SK-N-SH (cell line): ENCODE measurements around the gene CHRM5. TPM values are rescaled to one million over a fixed set of nuclear protein-coding genes. Genes with fewer than 3 reads are reported as not detected.

ENCODE experiments used
- CTCF ChIA-PET: fragments of 300-600, 350-600 bp; formaldehyde crosslinking; extraction: SDS; loops from one replicate; lab custom pipeline; 2021; lab: Yijun Ruan, JAX
- POLR2A ChIA-PET: fragments of 350-600 bp; sonication (Branson Sonifier 250); formaldehyde crosslinking; extraction: SDS; loops from one replicate; lab custom pipeline; 2020; ENCODE audit warnings: antibody characterized with exemption, inconsistent platforms; lab: Yijun Ruan, JAX
- DNase-seq: peaks from one replicate; pipeline ENCODE4 v3.0.0; 2012
- H2AFZ ChIP-seq: fragments of 200-600 bp; sonication (generic); 2 replicates; pipeline ENCODE4 v1.8.1; 2016; ENCODE audit warnings: antibody characterized with exemption, mild to moderate bottlenecking, low read depth
- H3F3A ChIP-seq: fragments of 200-600 bp; sonication (generic); replicated peaks from 2 replicates; pipeline ENCODE3; 2016; ENCODE audit warnings: antibody characterized with exemption, mild to moderate bottlenecking; ENCODE audit not compliant: insufficient read depth
- H3K27ac ChIP-seq, 2 experiments: fragments of 200-500 bp in 1 of 2; fragments of 200-600 bp in 1 of 2; sonication (Bioruptor generic) in 1 of 2; sonication (generic), shearing (Covaris generic) in 1 of 2; 2 replicates each; pipeline versions ENCODE4 v1.5.1 to v1.6.1; 2014 to 2016; ENCODE audit warnings: low read depth in 2 of 2, inconsistent platforms in 1 of 2, low read length in 1 of 2, mild to moderate bottlenecking in 1 of 2, mixed read lengths in 1 of 2
- H3K27me3 ChIP-seq: fragments of 200-600 bp; sonication (generic), shearing (Covaris generic); 2 replicates; pipeline ENCODE4 v1.6.1; 2016; ENCODE audit warnings: mixed run types; ENCODE audit not compliant: insufficient read depth
- H3K36me3 ChIP-seq, 2 experiments: fragments of 200-500 bp in 1 of 2; fragments of 200-600 bp in 1 of 2; sonication (Bioruptor generic) in 1 of 2; sonication (generic) in 1 of 2; replicated peaks in 1 of 2; 2 replicates each; pipeline versions ENCODE3 to v1.5.1; 2014 to 2016; ENCODE audit warnings: low read length in 1 of 2, mild to moderate bottlenecking in 1 of 2; ENCODE audit not compliant: insufficient read depth in 2 of 2, control insufficient read depth in 1 of 2
- H3K4me1 ChIP-seq, 2 experiments: fragments of 200-500 bp in 1 of 2; fragments of 200-600 bp in 1 of 2; sonication (Bioruptor generic) in 1 of 2; sonication (generic), shearing (Covaris generic) in 1 of 2; 2 replicates each; pipeline versions ENCODE4 v1.5.1 to v1.6.1; 2014 to 2016; ENCODE audit warnings: low read depth in 1 of 2, low read length in 1 of 2, mixed run types in 1 of 2; ENCODE audit not compliant: insufficient read depth in 2 of 2, control insufficient read depth in 1 of 2
- H3K4me2 ChIP-seq: fragments of 200-600 bp; sonication (generic), shearing (Covaris generic); 2 replicates; pipeline ENCODE4 v1.6.1; 2017; ENCODE audit warnings: mixed run types
- H3K4me3 ChIP-seq, 2 experiments: fragments of 200-500 bp in 1 of 2; fragments of 200-600 bp in 1 of 2; sonication (Bioruptor generic) in 1 of 2; sonication (generic), shearing (Covaris generic) in 1 of 2; 2 replicates each; pipeline versions ENCODE4 v1.5.1 to v1.8.1; 2014 to 2016; ENCODE audit warnings: low read depth in 2 of 2, inconsistent platforms in 1 of 2, low read length in 1 of 2, mild to moderate bottlenecking in 1 of 2, mixed read lengths in 1 of 2, moderate library complexity in 1 of 2
- H3K79me2 ChIP-seq: fragments of 200-600 bp; sonication (generic); 2 replicates; pipeline ENCODE4 v1.8.1; 2017; ENCODE audit warnings: mild to moderate bottlenecking; ENCODE audit not compliant: insufficient read depth
- H3K9ac ChIP-seq: fragments of 200-600 bp; sonication (generic); 2 replicates; pipeline ENCODE4 v1.6.1; 2017; ENCODE audit warnings: mixed run types
- H3K9me2 ChIP-seq: fragments of 200-600 bp; sonication (generic); 2 replicates; pipeline ENCODE4 v1.6.1; 2017; ENCODE audit warnings: mixed run types
- H3K9me3 ChIP-seq: fragments of 200-600 bp; sonication (generic); 2 replicates; pipeline ENCODE4 v1.6.1; 2017; ENCODE audit warnings: mixed run types, mild to moderate bottlenecking, moderate library complexity
- H4K20me1 ChIP-seq: fragments of 200-600 bp; sonication (generic); 2 replicates; pipeline ENCODE4 v1.6.1; 2017; ENCODE audit warnings: mild to moderate bottlenecking, mixed run types; ENCODE audit not compliant: insufficient read depth
- CTCF ChIP-seq: fragments of 200-600 bp; sonication (generic); IDR thresholded peaks from 2 replicates; pipeline ENCODE4 v1.6.1; 2017; ENCODE audit warnings: antibody characterized with exemption, mild to moderate bottlenecking, moderate library complexity
- ELF1 ChIP-seq: IDR thresholded peaks from 2 replicates; pipeline ENCODE4 v1.4.0; 2012
- EZH2phosphoT487 ChIP-seq: fragments of 200-600 bp; sonication (generic); IDR thresholded peaks from 2 replicates; pipeline ENCODE4 v1.6.1; 2017; ENCODE audit warnings: low read depth, mixed run types, mild to moderate bottlenecking, antibody characterized with exemption, moderate library complexity, borderline replicate concordance
- GATA2 ChIP-seq: sonication (generic); formaldehyde crosslinking; IDR thresholded peaks from 2 replicates; pipeline ENCODE4 v1.5.0; 2020; ENCODE audit warnings: mild to moderate bottlenecking, missing genetic modification reagents
- JUND ChIP-seq: IDR thresholded peaks from 2 replicates; pipeline ENCODE4 v1.4.0; 2012
- MEF2A ChIP-seq: IDR thresholded peaks from 2 replicates; pipeline ENCODE4 v1.4.0; 2012; ENCODE audit warnings: low read depth, borderline replicate concordance
- NFIC ChIP-seq: IDR thresholded peaks from 2 replicates; pipeline ENCODE4 v1.4.0; 2012; ENCODE audit warnings: borderline replicate concordance
- NRF1 ChIP-seq: IDR thresholded peaks from 2 replicates; pipeline ENCODE4 v1.6.1; 2012; ENCODE audit warnings: low read depth, mild to moderate bottlenecking, low read length
- POLR2AphosphoS5 ChIP-seq: IDR thresholded peaks from 2 replicates; pipeline ENCODE4 v1.6.1; 2012; ENCODE audit warnings: low read depth, low read length
- RAD21 ChIP-seq: IDR thresholded peaks from 2 replicates; pipeline ENCODE4 v1.6.1; 2012; ENCODE audit warnings: mild to moderate bottlenecking, low read length
- REST ChIP-seq: IDR thresholded peaks from 2 replicates; pipeline ENCODE4 v1.6.1; 2012; ENCODE audit warnings: mild to moderate bottlenecking, low read depth, low read length, moderate library complexity
- SIN3A ChIP-seq: IDR thresholded peaks from 2 replicates; pipeline ENCODE4 v1.6.1; 2012; ENCODE audit warnings: low read depth, mild to moderate bottlenecking, low read length, moderate library complexity, borderline replicate concordance
- TCF12 ChIP-seq: IDR thresholded peaks from 2 replicates; pipeline ENCODE4 v1.4.0; 2012
- YY1 ChIP-seq: IDR thresholded peaks from 2 replicates; pipeline ENCODE4 v1.4.0; 2012; ENCODE audit warnings: low read depth, mild to moderate bottlenecking
- ZBTB33 ChIP-seq: IDR thresholded peaks from 2 replicates; pipeline ENCODE4 v1.4.0; 2012; ENCODE audit warnings: low read depth, borderline replicate concordance
- WGBS: methylation state at CpG from one replicate; pipeline ENCODE4 v1.1.6; 2017; ENCODE audit warnings: low lambda C conversion rate; 5-methylcytosine and 5-hydroxymethylcytosine counted together
- polyA plus RNA-seq, 3 experiments: library from polyadenylated mRNA; depleted of rRNA; stranded (reverse); fragments of >200 nt; gene quantifications; 2 replicates each; pipeline ENCODE4 v1.2.3, GENCODE V29; 2012

CHRM5 gene
- polyA plus RNA-seq, 1 of the 3 experiments (the other 2 are of a cell fraction), result 0.03 TPM

- TF ChIP-seq ZBTB33, result no peak
- no peak for TF ChIP-seq YY1
Observed at GRCh38 chr15:34079904-34080303, 111.6 kb downstream of the CHRM5 start (continued).

- Histone ChIP-seq H3K4me2 (no peak overlapping the region), H3K9ac (no peak overlapping the region), H3K9me3 (no peaks in the 10 kb centered on the region), H3K9me2 (no peaks in the 10 kb centered on the region), H3K27ac (no peak overlapping the region), H3K79me2 (no peaks in the 10 kb centered on the region), H3F3A (peaks cover 12% of the 10 kb centered on the region), H3K4me3 (no peak overlapping the region), H3K36me3 (peaks cover 36 to 41% of the 10 kb centered on the region in 2 experiments), H3K4me1 (no peaks in the 10 kb centered on the region), H3K27me3 (no peaks in the 10 kb centered on the region), H2AFZ (no peak overlapping the region), H4K20me1 (no peaks in the 10 kb centered on the region)
- no peak for DNase-seq
- TF ChIP-seq MEF2A (no peak), SIN3A (no peak), GATA2 (CRISPR knock-in tag) (no peak), ELF1 (no peak), EZH2phosphoT487 (no peak), REST (no peak), JUND (no peak), POLR2AphosphoS5 (no peak), NFIC (no peak), RAD21 (no peak), TCF12 (no peak), NRF1 (no peak), CTCF (no peak)
- ChIA-PET POLR2A (no interaction called here), CTCF (no interaction called here)
- WGBS, result 81% methylated on average over 7 of the region's 7 CpGs
Observed at GRCh38 chr15:34084086-34084485, 115.8 kb downstream of the CHRM5 start.
